Suprapubic skin (tissue), 3 donors: ENCODE results near the gene FUCA1.

ENCODE experiments used
- POLR2AphosphoS5 ChIP-seq, 3 donors: sonication (generic); formaldehyde crosslinking; IDR thresholded peaks; one replicate each; pipeline ENCODE4 v1.6.1; 2017; ENCODE audit warnings: antibody characterized with exemption in 3 of 3
- TF ChIP-seq, protein P1 (sequence below), 2 donors: fragments of 200-600 bp in 1 of 2; fragments of 450-650 bp in 1 of 2; sonication (generic) in 1 of 2; IDR thresholded peaks; one replicate each; pipeline ENCODE4 v1.5.1; 2016 to 2019; ENCODE audit warnings: antibody characterized with exemption in 2 of 2, mild to moderate bottlenecking in 1 of 2, moderate library complexity in 1 of 2

DNA sequence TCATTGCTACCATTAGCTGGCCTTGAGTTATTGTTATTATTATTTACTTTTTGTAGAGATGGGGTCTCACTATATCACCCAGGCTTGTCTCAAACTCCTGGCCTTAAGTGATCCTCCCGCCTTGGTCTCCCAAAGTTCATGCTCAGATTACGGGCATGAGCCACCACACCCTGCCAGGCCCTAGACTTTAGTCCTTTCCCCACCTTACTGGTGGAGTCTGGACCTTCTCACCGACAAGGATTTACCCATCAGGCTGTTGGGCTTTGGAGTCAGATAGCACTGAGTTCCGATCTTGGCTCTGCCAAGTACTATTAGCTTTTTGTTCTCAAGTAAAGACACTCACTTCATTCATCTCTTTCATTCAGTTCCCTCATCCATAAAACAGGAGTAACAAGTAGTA is 27.9 kb upstream of the FUCA1 start:
- TF ChIP-seq, protein P1, sequence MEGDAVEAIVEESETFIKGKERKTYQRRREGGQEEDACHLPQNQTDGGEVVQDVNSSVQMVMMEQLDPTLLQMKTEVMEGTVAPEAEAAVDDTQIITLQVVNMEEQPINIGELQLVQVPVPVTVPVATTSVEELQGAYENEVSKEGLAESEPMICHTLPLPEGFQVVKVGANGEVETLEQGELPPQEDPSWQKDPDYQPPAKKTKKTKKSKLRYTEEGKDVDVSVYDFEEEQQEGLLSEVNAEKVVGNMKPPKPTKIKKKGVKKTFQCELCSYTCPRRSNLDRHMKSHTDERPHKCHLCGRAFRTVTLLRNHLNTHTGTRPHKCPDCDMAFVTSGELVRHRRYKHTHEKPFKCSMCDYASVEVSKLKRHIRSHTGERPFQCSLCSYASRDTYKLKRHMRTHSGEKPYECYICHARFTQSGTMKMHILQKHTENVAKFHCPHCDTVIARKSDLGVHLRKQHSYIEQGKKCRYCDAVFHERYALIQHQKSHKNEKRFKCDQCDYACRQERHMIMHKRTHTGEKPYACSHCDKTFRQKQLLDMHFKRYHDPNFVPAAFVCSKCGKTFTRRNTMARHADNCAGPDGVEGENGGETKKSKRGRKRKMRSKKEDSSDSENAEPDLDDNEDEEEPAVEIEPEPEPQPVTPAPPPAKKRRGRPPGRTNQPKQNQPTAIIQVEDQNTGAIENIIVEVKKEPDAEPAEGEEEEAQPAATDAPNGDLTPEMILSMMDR (IDR thresholded peaks at IDR 0.05), result no peak
- TF ChIP-seq POLR2AphosphoS5 (IDR thresholded peaks at IDR 0.05), result no peak
